SK-N-MC (cell line): ENCODE measurements around the gene HDAC4.

Experiments used
- DNase-seq: peaks from one replicate; pipeline ENCODE4 v3.0.0-alpha.2; 2011; ENCODE audit warnings: low read depth, low spot score
- H3K27ac ChIP-seq: fragments of 200-600 bp; sonication (generic); 2 replicates; pipeline ENCODE4 v1.5.1; 2016; ENCODE audit warnings: mixed run types
- H3K36me3 ChIP-seq: fragments of 200-600 bp; sonication (generic); 2 replicates; pipeline ENCODE4 v1.6.1; 2017; ENCODE audit warnings: antibody characterized with exemption, low read length, mixed read lengths; ENCODE audit not compliant: insufficient read depth
- H3K4me3 ChIP-seq: fragments of 200-600 bp; sonication (generic); 2 replicates; pipeline ENCODE4 v1.5.1; 2016
- H3K9ac ChIP-seq: fragments of 200-600 bp; sonication (generic); 2 replicates; pipeline ENCODE4 v1.8.0; 2017; ENCODE audit warnings: mixed run types, mixed read lengths; ENCODE audit not compliant: insufficient read length
- H3K9me3 ChIP-seq: fragments of 200-600 bp; sonication (generic); 2 replicates; pipeline ENCODE4 v1.6.1; 2017; ENCODE audit warnings: low read depth, mild to moderate bottlenecking, antibody characterized with exemption, low read length, moderate library complexity, mixed read lengths
- EZH2 ChIP-seq: fragments of 200-600 bp; sonication (generic); IDR thresholded peaks from one replicate; pipeline ENCODE4 v1.6.1; 2017; ENCODE audit warnings: antibody characterized with exemption
- FOXP2 ChIP-seq: optimal IDR thresholded peaks from 2 replicates; pipeline ENCODE3; 2011; ENCODE audit warnings: mild to moderate bottlenecking, moderate library complexity; ENCODE audit not compliant: insufficient read depth; ENCODE audit errors: extremely low read length, control extremely low read depth
- POLR2AphosphoS5 ChIP-seq: IDR thresholded peaks from 2 replicates; pipeline ENCODE4 v1.6.1; 2012; ENCODE audit warnings: mild to moderate bottlenecking, low read depth, low read length, borderline replicate concordance

HDAC4 gene

DNA sequence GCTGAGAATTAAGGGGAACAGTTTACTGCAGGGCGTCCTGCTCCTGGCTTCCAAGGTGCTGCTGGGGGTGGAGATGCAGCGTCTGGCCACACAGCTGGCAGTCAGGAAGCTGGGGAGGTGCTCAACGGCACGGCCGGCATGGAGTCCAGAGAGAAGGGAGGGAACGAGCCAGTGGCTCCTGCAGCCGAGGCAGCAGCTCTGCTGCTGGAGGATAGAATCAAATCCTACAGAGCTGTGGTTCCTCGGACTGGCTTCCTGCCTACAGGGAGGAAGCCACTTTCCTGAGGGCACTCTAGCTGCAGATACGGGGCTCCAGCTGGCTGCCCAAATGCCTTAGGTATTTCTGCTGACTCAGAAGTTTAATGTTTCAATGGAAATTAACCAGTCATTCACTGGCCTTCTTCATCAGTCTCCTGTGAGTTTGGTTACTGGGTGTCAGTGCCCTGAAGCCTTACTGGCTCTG lies 286.7 kb downstream of the HDAC4 start:
- no peak for DNase-seq
- peak overlapping the region; percentile 38 for H3K9ac ChIP-seq
- H3K36me3 ChIP-seq, result no peaks in the 10 kb centered on the region
- no peaks in the 10 kb centered on the region for H3K9me3 ChIP-seq
- H3K4me3 ChIP-seq, result peak overlapping the region; percentile 48
- peak overlapping the region; percentile 86 for H3K27ac ChIP-seq
- no peak for TF ChIP-seq FOXP2
- TF ChIP-seq EZH2, result no peak
- TF ChIP-seq POLR2AphosphoS5, result peak; percentile 34; the same call in 1 of the 2 replicates

GRCh38 chr2:239113615-239114014 lies 287.2 kb downstream of the HDAC4 start:
- Histone ChIP-seq H3K4me3 (peak overlapping the region; percentile 48), H3K9ac (peak overlapping the region; percentile 38), H3K36me3 (no peaks in the 10 kb centered on the region), H3K27ac (peak overlapping the region; percentile 86), H3K9me3 (no peaks in the 10 kb centered on the region)
- TF ChIP-seq POLR2AphosphoS5 (no peak), EZH2 (no peak), FOXP2 (no peak)
- no peak for DNase-seq

DNA sequence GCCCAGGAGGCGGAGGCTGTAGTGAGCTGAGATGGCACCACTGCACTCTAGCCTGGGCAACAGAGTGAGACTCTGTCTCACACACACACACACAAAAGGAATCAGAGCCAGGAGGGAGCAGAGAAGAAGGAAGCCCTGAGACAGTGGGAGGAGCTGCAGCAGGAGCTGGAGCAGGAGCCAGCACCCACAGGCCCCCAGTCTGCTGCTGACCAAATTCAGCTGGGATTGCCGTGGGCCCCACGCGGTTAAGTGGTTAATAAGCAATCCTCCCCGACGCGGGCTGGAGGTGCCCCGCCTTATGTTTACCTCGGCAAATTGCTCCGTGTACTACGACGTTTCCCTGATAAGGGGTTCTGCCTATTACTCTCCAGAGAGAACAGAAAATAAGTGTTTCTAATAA lies 287.6 kb downstream of the HDAC4 start:
- no peak for DNase-seq
- Histone ChIP-seq H3K4me3 (peak overlapping the region; percentile 48), H3K36me3 (no peaks in the 10 kb centered on the region), H3K9ac (peak overlapping the region; percentile 38), H3K27ac (peak overlapping the region; percentile 86), H3K9me3 (no peaks in the 10 kb centered on the region)
- TF ChIP-seq FOXP2 (peak; percentile 24), EZH2 (no peak)

DNA sequence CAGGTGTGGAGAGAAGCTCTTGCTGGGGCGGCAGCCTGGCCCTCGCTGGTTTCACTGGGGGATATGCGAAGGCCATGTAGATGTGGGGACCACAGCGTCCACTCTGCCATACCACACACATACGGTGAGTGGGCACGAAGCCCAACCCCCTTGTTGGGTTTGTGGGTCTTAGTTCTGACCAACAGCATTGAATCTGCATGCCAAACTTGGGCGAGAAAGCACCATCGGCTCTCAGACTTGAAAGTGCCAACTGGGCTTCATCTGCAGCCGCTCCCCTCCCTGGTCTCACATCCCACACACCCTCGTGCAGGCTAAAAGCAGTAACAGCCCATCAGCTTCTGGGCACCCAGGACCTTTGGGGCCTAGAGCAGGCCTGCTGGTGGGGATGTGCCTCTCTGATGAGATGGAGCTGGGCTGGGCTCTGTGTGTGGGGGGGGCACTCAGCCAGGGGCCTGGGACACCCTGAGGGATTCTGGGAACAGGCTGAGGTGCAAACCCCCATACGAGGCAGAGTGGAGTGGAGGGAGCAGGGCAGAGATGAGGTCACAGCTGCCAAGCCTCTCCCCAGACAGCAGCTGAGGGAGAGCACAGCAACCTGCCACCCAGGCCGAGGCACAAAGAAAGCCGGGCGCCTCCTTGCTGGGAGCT lies 288.6 kb downstream of the HDAC4 start:
- Histone ChIP-seq H3K4me3 (no peak overlapping the region), H3K9ac (no peak overlapping the region), H3K36me3 (no peaks in the 10 kb centered on the region), H3K27ac (no peak overlapping the region; the same call in 1 of the 2 replicates), H3K9me3 (no peaks in the 10 kb centered on the region)
- TF ChIP-seq POLR2AphosphoS5 (no peak), EZH2 (no peak), FOXP2 (no peak)
- no peak for DNase-seq

GRCh38 chr2:239111401-239112100 lies 289.3 kb downstream of the HDAC4 start:
- TF ChIP-seq FOXP2 (no peak), POLR2AphosphoS5 (no peak), EZH2 (no peak)
- H3K36me3 ChIP-seq, result no peaks in the 10 kb centered on the region
- H3K9ac ChIP-seq, result no peak overlapping the region
- no peak for DNase-seq
- no peak overlapping the region for H3K27ac ChIP-seq
- H3K4me3 ChIP-seq, result no peak overlapping the region
- H3K9me3 ChIP-seq, result no peaks in the 10 kb centered on the region

DNA sequence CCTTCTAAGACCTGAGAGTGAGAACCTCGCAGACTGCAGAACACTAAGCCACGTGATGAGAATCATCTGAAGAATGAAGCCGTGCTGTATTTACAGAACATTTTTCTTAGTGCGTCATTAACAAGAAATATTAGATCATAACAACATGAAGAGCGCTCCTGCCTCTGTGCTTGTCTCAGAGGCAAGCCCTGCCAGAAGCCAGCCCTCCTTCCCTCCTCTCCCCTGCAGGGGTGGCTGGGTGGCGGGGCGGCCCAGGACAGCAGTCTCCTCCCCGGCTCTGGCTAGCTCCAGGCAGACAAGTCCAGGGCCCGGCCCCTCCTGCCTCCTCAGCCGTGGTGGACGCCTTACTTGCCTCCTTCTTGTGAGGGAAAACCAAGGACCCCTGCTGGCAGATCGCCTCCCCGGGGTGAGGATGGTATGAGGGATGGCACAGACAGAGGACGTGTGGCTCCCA lies 290.2 kb downstream of the HDAC4 start:
- no peak overlapping the region for H3K4me3 ChIP-seq
- no peaks in the 10 kb centered on the region for H3K36me3 ChIP-seq
- no peak overlapping the region for H3K27ac ChIP-seq
- H3K9me3 ChIP-seq, result no peaks in the 10 kb centered on the region
- DNase-seq, result no peak
- H3K9ac ChIP-seq, result no peak overlapping the region
- TF ChIP-seq POLR2AphosphoS5 (no peak), EZH2 (no peak), FOXP2 (no peak)

GRCh38 chr2:239109928-239110545 lies 290.8 kb downstream of the HDAC4 start:
- Histone ChIP-seq H3K4me3 (no peak overlapping the region), H3K27ac (no peak overlapping the region), H3K9me3 (no peaks in the 10 kb centered on the region), H3K9ac (no peak overlapping the region), H3K36me3 (no peaks in the 10 kb centered on the region)
- DNase-seq, result no peak
- no peak for TF ChIP-seq POLR2AphosphoS5
- no peak for TF ChIP-seq EZH2
- TF ChIP-seq FOXP2, result no peak
